ENCODE data around the gene SLC34A2. TPM values are rescaled to one million over a fixed set of nuclear protein-coding genes. Genes with fewer than 3 reads are reported as not detected.
A peak's percentile ranks its signal among the peaks of the same experiment; 100 is the strongest.

The SLC34A2 gene
- total RNA-seq, 6 experiments from 2014 or later = 0.39 to 0.98 (median 0.79) TPM

- WGBS (ENCODE audit: insufficient coverage, low coverage, low lambda C conversion rate, missing lambda C conversion rate) = 90% methylated on average over 4 of the region's 4 CpGs
- Histone ChIP-seq H3K4me3 (no peak overlapping the region), H3K36me3 (no peaks in the 10 kb centered on the region), H3K9me3 (no peaks in the 10 kb centered on the region), H3K27ac (no peak overlapping the region), H3K4me1 (no peaks in the 10 kb centered on the region), H3K27me3 (no peaks in the 10 kb centered on the region)
- ATAC-seq (no peak), DNase-seq (no peak)
- TF ChIP-seq CTCF (IDR thresholded peaks at IDR 0.05) = no peak
- no peak for TF ChIP-seq POLR2A (IDR thresholded peaks at IDR 0.05)
- intact Hi-C loops (cut with DNase I) = no loop called here
These were observed 16.8 kb upstream of the SLC34A2 start for GRCh38 chr4:25638806-25639205.

- H3K36me3 ChIP-seq = no peaks in the 10 kb centered on the region
- no peaks in the 10 kb centered on the region for H3K9me3 ChIP-seq
- intact Hi-C loops (cut with DNase I) = no loop called here
- H3K27ac ChIP-seq = no peak overlapping the region
- peaks cover 0 to 2% of the 10 kb centered on the region in 2 donors for H3K27me3 ChIP-seq
- H3K4me1 ChIP-seq = no peaks in the 10 kb centered on the region
- DNase-seq (no peak), ATAC-seq (no peak)
- TF ChIP-seq POLR2A (IDR thresholded peaks at IDR 0.05) (no peak), CTCF (IDR thresholded peaks at IDR 0.05) (no peak)
- H3K4me3 ChIP-seq = no peak overlapping the region
- 82% methylated on average over 2 of the region's 6 CpGs for WGBS (ENCODE audit: insufficient coverage, low coverage, low lambda C conversion rate, missing lambda C conversion rate)
These were observed 5.3 kb upstream of the SLC34A2 start for GRCh38 chr4:25650311-25650710.

- no peak overlapping the region for H3K27ac ChIP-seq
- ATAC-seq (no peak), DNase-seq (no peak)
- no peaks in the 10 kb centered on the region for H3K9me3 ChIP-seq
- no peaks in the 10 kb centered on the region for H3K4me1 ChIP-seq
- TF ChIP-seq CTCF (IDR thresholded peaks at IDR 0.05) (no peak), POLR2A (IDR thresholded peaks at IDR 0.05) (no peak)
- intact Hi-C loops (cut with DNase I) = no loop called here
- no peaks in the 10 kb centered on the region for H3K36me3 ChIP-seq
- 51% methylated on average over 4 of the region's 5 CpGs for WGBS (ENCODE audit: insufficient coverage, low coverage, low lambda C conversion rate, missing lambda C conversion rate)
- H3K27me3 ChIP-seq = peaks cover 0 to 8% of the 10 kb centered on the region in 2 donors
- no peak overlapping the region for H3K4me3 ChIP-seq
These were observed 4.0 kb upstream of the SLC34A2 start for GRCh38 chr4:25651682-25652081.

GRCh38 chr4:25654031-25654970, 1.4 kb upstream of the SLC34A2 start:
- no peak for TF ChIP-seq CTCF (IDR thresholded peaks at IDR 0.05)
- TF ChIP-seq POLR2A (IDR thresholded peaks at IDR 0.05) = no peak
- intact Hi-C loops (cut with DNase I) = no loop called here
- Histone ChIP-seq H3K9me3 (no peaks in the 10 kb centered on the region), H3K27me3 (peaks cover 0 to 8% of the 10 kb centered on the region in 2 donors), H3K36me3 (no peaks in the 10 kb centered on the region), H3K27ac (no peak overlapping the region), H3K4me1 (no peaks in the 10 kb centered on the region), H3K4me3 (no peak overlapping the region)
- peak; percentile 19 to 61 (median 45) for ATAC-seq
- peak in 1 of 3 donors; percentile 22 for DNase-seq
- 51% methylated on average over 17 of the region's 17 CpGs for WGBS (ENCODE audit: insufficient coverage, low coverage, low lambda C conversion rate, missing lambda C conversion rate)
